H1 (cell line): ENCODE results near the gene MYH7. TPM values are rescaled to one million over a fixed set of nuclear protein-coding genes. Genes with fewer than 3 reads are reported as not detected.

ENCODE experiments used
- CTCF ChIA-PET: fragments of 300-600 bp; sonication (Branson Sonifier 250); formaldehyde crosslinking; loops from one replicate; lab custom pipeline; 2021; ENCODE audit not compliant: partially characterized antibody; lab: Charles Lee
- POLR2A ChIA-PET: fragments of 300-600 bp; sonication (Branson Sonifier 250); formaldehyde crosslinking; loops from one replicate; lab custom pipeline; 2021; ENCODE audit warnings: inconsistent platforms; ENCODE audit not compliant: partially characterized antibody; lab: Charles Lee
- DNase-seq, 2 experiments: peaks; one replicate each; pipeline versions ENCODE4 v3.0.0 to v3.0.0-alpha.2; 2010 to 2022; ENCODE audit warnings: low spot score in 2 of 2, low read depth in 1 of 2, mixed read lengths in 1 of 2
- FAIRE-seq: peaks from 2 replicates; lab custom pipeline; 2011; peaks lifted over from hg19 to GRCh38; lab: Jason Lieb, UNC
- H2AFZ ChIP-seq: 2 replicates; pipeline ENCODE4 v1.8.1; 2012; ENCODE audit warnings: low read length, inconsistent platforms
- H2AK5ac ChIP-seq: 2 replicates; pipeline ENCODE4 v1.6.1; 2013; ENCODE audit warnings: low read depth, low read length
- H2BK120ac ChIP-seq: replicated peaks from 2 replicates; pipeline ENCODE3; 2013; ENCODE audit warnings: low read depth, low read length, inconsistent platforms
- H2BK12ac ChIP-seq: 2 replicates; pipeline ENCODE4 v1.6.1; 2013; ENCODE audit warnings: low read depth, low read length
- H2BK15ac ChIP-seq: 2 replicates; pipeline ENCODE4 v1.6.1; 2013; ENCODE audit warnings: low read length
- H2BK20ac ChIP-seq: 2 replicates; pipeline ENCODE4 v1.6.1; 2013; ENCODE audit warnings: low read length
- H2BK5ac ChIP-seq: 2 replicates; pipeline ENCODE4 v1.6.1; 2013; ENCODE audit warnings: low read depth, low read length
- H3K14ac ChIP-seq: 2 replicates; pipeline ENCODE4 v1.6.1; 2013; ENCODE audit warnings: inconsistent platforms; ENCODE audit not compliant: insufficient read length
- H3K18ac ChIP-seq: 2 replicates; pipeline ENCODE4 v1.6.1; 2013; ENCODE audit warnings: low read length; ENCODE audit errors: extremely low read depth
- H3K23ac ChIP-seq: 2 replicates; pipeline ENCODE4 v1.6.1; 2013; ENCODE audit warnings: inconsistent platforms; ENCODE audit not compliant: insufficient read length
- H3K23me2 ChIP-seq: 2 replicates; pipeline ENCODE4 v1.6.1; 2013; ENCODE audit warnings: low read depth, low read length
- H3K27ac ChIP-seq: 2 replicates; pipeline ENCODE4 v1.6.1; 2011; ENCODE audit warnings: low read depth, low read length, inconsistent platforms
- H3K27me3 ChIP-seq, 4 experiments: replicated peaks in 1 of 4; 1 replicate in 1 of 4; 2 replicates in 3 of 4; pipeline versions ENCODE4 v1.6.1 to v1.8.1; 2011 to 2013; ENCODE audit warnings: low read length in 3 of 4, mild to moderate bottlenecking in 3 of 4, inconsistent platforms in 2 of 4, mixed read lengths in 2 of 4, moderate library complexity in 1 of 4; ENCODE audit not compliant: control insufficient read depth in 3 of 4, insufficient read depth in 3 of 4; ENCODE audit errors: extremely low read depth in 1 of 4
- H3K36me3 ChIP-seq, 4 experiments: 2 replicates each; pipeline versions ENCODE4 v1.6.1 to v1.8.1; 2011 to 2013; ENCODE audit warnings: mild to moderate bottlenecking in 4 of 4, low read length in 3 of 4, moderate library complexity in 2 of 4, control low read depth in 1 of 4, inconsistent platforms in 1 of 4; ENCODE audit not compliant: insufficient read depth in 4 of 4, control insufficient read depth in 2 of 4
- H3K4ac ChIP-seq: replicated peaks from 2 replicates; pipeline ENCODE3; 2013; ENCODE audit warnings: low read length, low read depth, mixed read lengths, inconsistent platforms; ENCODE audit not compliant: insufficient read length
- H3K4me1 ChIP-seq, 4 experiments: replicated peaks in 1 of 4; 1 replicate in 1 of 4; 2 replicates in 3 of 4; pipeline versions ENCODE4 v1.6.1 to v1.8.1; 2011 to 2013; ENCODE audit warnings: low read length in 3 of 4, inconsistent platforms in 2 of 4, mixed read lengths in 1 of 4; ENCODE audit not compliant: insufficient read depth in 4 of 4, control insufficient read depth in 3 of 4
- H3K4me2 ChIP-seq, 2 experiments: 2 replicates each; pipeline versions ENCODE4 v1.6.1 to v1.8.1; 2011 to 2013; ENCODE audit warnings: low read depth in 2 of 2, low read length in 2 of 2, control low read depth in 1 of 2, inconsistent platforms in 1 of 2, mild to moderate bottlenecking in 1 of 2; ENCODE audit not compliant: insufficient read depth in 1 of 2
- H3K4me3 ChIP-seq, 4 experiments: fragments of 200-600, 300-600 bp in 1 of 4; sonication (generic), shearing (Covaris generic), sonication (Bioruptor Twin) in 1 of 4; 2 replicates each; pipeline versions ENCODE4 v1.5.1 to v1.8.1; 2011 to 2016; ENCODE audit warnings: low read length in 4 of 4, low read depth in 3 of 4, control low read depth in 2 of 4, inconsistent platforms in 2 of 4, mild to moderate bottlenecking in 2 of 4, mixed read lengths in 1 of 4, moderate library complexity in 1 of 4; ENCODE audit not compliant: insufficient read depth in 2 of 4; ENCODE audit errors: extremely low read depth in 1 of 4
- H3K56ac ChIP-seq: replicated peaks from 2 replicates; pipeline ENCODE3; 2013; ENCODE audit warnings: low read depth, mild to moderate bottlenecking, mixed read lengths, low read length, inconsistent platforms; ENCODE audit not compliant: insufficient read length
- H3K79me1 ChIP-seq: 2 replicates; pipeline ENCODE4 v1.6.1; 2013; ENCODE audit warnings: low read depth, low read length, control low read depth
- H3K79me2 ChIP-seq, 2 experiments: 2 replicates each; pipeline versions ENCODE4 v1.6.1 to v1.8.1; 2012 to 2013; ENCODE audit warnings: low read length in 2 of 2, mild to moderate bottlenecking in 2 of 2, inconsistent platforms in 1 of 2; ENCODE audit not compliant: insufficient read depth in 2 of 2, control insufficient read depth in 1 of 2
- H3K9ac ChIP-seq, 4 experiments: replicated peaks in 1 of 4; 1 replicate in 1 of 4; 2 replicates in 3 of 4; pipeline versions ENCODE4 v1.6.1 to v1.8.1; 2011 to 2013; ENCODE audit warnings: low read depth in 3 of 4, low read length in 3 of 4, control low read depth in 2 of 4, mild to moderate bottlenecking in 2 of 4, moderate library complexity in 2 of 4, inconsistent platforms in 1 of 4; ENCODE audit errors: extremely low read depth in 1 of 4
- H3K9me3 ChIP-seq, 2 experiments: 2 replicates each; pipeline versions ENCODE4 v1.6.1 to v1.8.1; 2012 to 2013; ENCODE audit warnings: mild to moderate bottlenecking in 2 of 2, moderate library complexity in 2 of 2, control low read depth in 1 of 2, inconsistent platforms in 1 of 2, low read depth in 1 of 2, low read length in 1 of 2, mixed read lengths in 1 of 2; ENCODE audit not compliant: insufficient read depth in 2 of 2
- H4K20me1 ChIP-seq, 2 experiments: replicated peaks in 1 of 2; 2 replicates each; pipeline versions ENCODE3 to v1.8.1; 2011 to 2013; ENCODE audit warnings: inconsistent platforms in 2 of 2, low read length in 2 of 2, mild to moderate bottlenecking in 1 of 2; ENCODE audit not compliant: insufficient read depth in 2 of 2, control insufficient read depth in 1 of 2
- H4K5ac ChIP-seq: 2 replicates; pipeline ENCODE4 v1.6.1; 2013; ENCODE audit warnings: low read length, low read depth, mixed read lengths, inconsistent platforms; ENCODE audit not compliant: insufficient read length
- H4K8ac ChIP-seq: 2 replicates; pipeline ENCODE4 v1.8.0; 2013; ENCODE audit warnings: mild to moderate bottlenecking, moderate library complexity, low read length, inconsistent platforms; ENCODE audit not compliant: insufficient read depth; ENCODE audit errors: extremely low read depth
- H4K91ac ChIP-seq: replicated peaks from 2 replicates; pipeline ENCODE3; 2013; ENCODE audit warnings: low read length, mixed read lengths, inconsistent platforms; ENCODE audit not compliant: insufficient read length
- ASH2L ChIP-seq: fragments of 200-600, 300-600 bp; sonication (generic); IDR thresholded peaks from one replicate; pipeline ENCODE4 v1.7.1; 2017; ENCODE audit warnings: low read length
- CBX8 ChIP-seq: fragments of 300-800, 300-1000 bp; sonication (generic); IDR thresholded peaks from 2 replicates; pipeline ENCODE4 v1.7.1; 2016; ENCODE audit warnings: low read depth, low read length, borderline replicate concordance
- SRF ChIP-seq: IDR thresholded peaks from 2 replicates; pipeline ENCODE4 v1.6.1; 2011; ENCODE audit warnings: mild to moderate bottlenecking, low read depth, low read length, moderate library complexity
- WGBS, 2 experiments: shearing (Covaris generic) in 1 of 2; methylation state at CpG; one replicate each; pipeline versions ENCODE4 v1.1.6 to v1.1.7; 2013 to 2015; ENCODE audit warnings: low lambda C conversion rate in 2 of 2, mixed read lengths in 2 of 2, inconsistent platforms in 1 of 2, low coverage in 1 of 2, missing lambda C conversion rate in 1 of 2; ENCODE audit not compliant: insufficient replicate concordance in 2 of 2, insufficient coverage in 1 of 2, insufficient read length in 1 of 2; ENCODE audit errors: extremely low coverage in 1 of 2, missing lambda C conversion rate in 1 of 2; 5-methylcytosine and 5-hydroxymethylcytosine counted together
- polyA plus RNA-seq, 7 experiments: library from polyadenylated mRNA; depleted of rRNA in 3 of 7; stranded (reverse) in 5 of 7; unstranded in 2 of 7; fragments of >200 nt in 5 of 7; fragments of 200-250 nt in 2 of 7; gene quantifications; 1 replicate in 5 of 7; 2 replicates in 1 of 7; 4 replicates in 1 of 7; pipeline versions ENCODE4 v1.2.1 to v1.2.3, GENCODE V29; 2011 to 2013; ENCODE audit warnings: missing spikeins in 2 of 7, mixed read lengths in 2 of 7
- total RNA-seq: library from RNA; stranded (reverse); fragmentation: NEBNext Ultra II Directional; extraction: Animal tissue kit (Norgen Biotek cat#: 25700); gene quantifications from 2 replicates; pipeline ENCODE4 v1.2.1, GENCODE V29; 2021

MYH7 gene
- total and polyA plus RNA-seq, 2 of the 8 experiments (the other 6 are each of a cell fraction or from before 2014, with no cell fraction given), result not detected

- Histone ChIP-seq H3K79me1 (no peaks in the 10 kb centered on the region), H3K27ac (no peak overlapping the region), H2BK120ac (no peak overlapping the region), H4K5ac (no peak overlapping the region), H3K4me1 (no peaks in the 10 kb centered on the region; a peak in 1 of 7 replicates), H3K9me3 (no peaks in the 10 kb centered on the region), H2BK20ac (no peak overlapping the region), H4K91ac (no peak overlapping the region), H3K36me3 (no peaks in the 10 kb centered on the region), H2BK5ac (no peak overlapping the region), H3K56ac (no peak overlapping the region), H4K20me1 (no peaks in the 10 kb centered on the region), H2AFZ (no peak overlapping the region), H3K79me2 (no peaks in the 10 kb centered on the region), H2BK12ac (no peak overlapping the region), H2BK15ac (no peak overlapping the region), H3K23ac (no peak overlapping the region), H3K18ac (no peak overlapping the region), H3K23me2 (no peaks in the 10 kb centered on the region), H3K27me3 (no peaks in the 10 kb centered on the region), H3K4ac (no peak overlapping the region), H3K9ac (no peak overlapping the region), H3K4me3 (no peak overlapping the region), H3K14ac (no peak overlapping the region), H4K8ac (no peak overlapping the region), H3K4me2 (no peak overlapping the region), H2AK5ac (no peak overlapping the region)
- ChIA-PET POLR2A (interaction anchor here (0.6 kb wide), 1 partner anchor 734 kb away, joined by 3 read pairs; no protein-coding TSS in a partner anchor), CTCF (interaction anchor here (1.0 to 2.3 kb wide), 3 partner anchors 24 to 90 kb away, joined by 3 to 6 read pairs (median 5); no protein-coding TSS in a partner anchor)
- WGBS, 2 experiments, result 88% methylated on average over 11 of the region's 11 CpGs; no CpG with 5 or more reads in 1 of the 2 experiments
- FAIRE-seq (no peak), DNase-seq (no peak)
- TF ChIP-seq SRF (no peak), ASH2L (no peak), CBX8 (no peak)
Observed at GRCh38 chr14:23416801-23417200, 18.7 kb downstream of the MYH7 start.
